Measurements from ENCODE around the gene CDK10. TPM values are rescaled to one million over a fixed set of nuclear protein-coding genes. Genes with fewer than 3 reads are reported as not detected.

Gene CDK10
- total RNA-seq, result 18.8 and 19.5 TPM in 2 replicates

GRCh38 chr16:89686520-89687091 lies at the start of gene CDK10:
TSS of gene CDK10 (plus strand) at chr16:89686689. CDS start at chr16:89686711, 22 bp downstream.

GRCh38 chr16:89657442-89658220 lies 28.9 kb upstream of the CDK10 start, which contains the start of the genes CHMP1A and SPATA33:
TSS of gene CHMP1A (minus strand) at chr16:89657708. CDS start at chr16:89657588, 120 bp downstream.
TSS of gene SPATA33 (plus strand) at chr16:89657836. CDS start at chr16:89657912, 76 bp downstream.

DNA sequence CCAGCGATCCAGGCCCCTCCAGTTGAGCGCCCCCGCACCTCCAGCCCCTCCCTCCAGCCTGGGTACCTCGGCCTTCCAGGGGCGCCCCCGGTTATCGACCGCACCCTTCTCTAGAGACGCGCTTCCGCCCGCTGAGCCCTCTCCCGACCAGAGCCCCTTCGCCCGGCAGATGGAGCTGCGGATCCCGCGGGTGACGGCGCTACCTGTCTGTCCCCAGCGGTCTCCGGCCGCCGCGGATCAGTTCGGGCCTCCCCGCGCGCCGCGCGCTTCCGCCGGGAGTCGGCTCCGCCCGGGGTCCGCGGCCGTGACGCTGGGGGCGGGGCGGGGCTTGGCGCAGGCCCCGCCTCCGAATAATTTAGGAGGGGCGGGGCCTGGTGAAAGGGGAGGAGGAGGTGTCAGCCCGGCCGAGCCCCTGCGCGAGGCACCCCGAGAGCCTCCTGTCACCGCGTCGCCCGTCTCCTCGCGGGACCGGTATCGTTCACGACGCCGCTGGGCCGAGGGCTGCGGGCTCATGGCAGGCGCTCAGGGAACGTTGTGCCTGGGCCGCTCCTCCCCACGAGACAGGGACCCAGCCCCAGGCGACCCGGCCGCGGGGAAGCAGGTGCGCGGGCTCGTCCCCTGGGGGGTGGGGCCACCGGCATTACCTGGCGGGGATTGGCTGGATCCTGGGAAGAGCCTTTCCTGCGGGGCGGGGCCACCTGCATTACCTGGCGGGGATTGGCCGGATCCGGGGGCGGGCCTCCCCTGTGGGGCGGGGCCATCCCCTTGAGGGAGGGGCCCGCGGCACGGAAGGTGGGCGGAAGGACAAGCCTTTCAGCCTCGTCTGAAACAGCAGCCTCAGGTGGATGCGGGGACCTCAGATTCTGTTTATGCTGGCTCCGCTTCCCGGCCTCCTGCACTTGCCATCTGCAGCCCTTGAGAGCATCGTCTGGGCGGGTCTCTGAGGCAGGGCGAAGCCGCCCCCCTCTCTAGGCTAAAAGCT lies 15.2 kb downstream of the CDK10 start, which contains the start of gene SPATA2L:
Gene SPATA2L (minus strand): TSS at position 281 of the 982 bp plus-strand sequence. CDS start 473 bp downstream, outside the sequence.

GRCh38 chr16:89720813-89721545 lies 34.5 kb downstream of the CDK10 start, which contains the start of the genes VPS9D1 and ZNF276:
TSS of gene VPS9D1 (minus strand) at chr16:89720898. CDS start at chr16:89720861, 37 bp downstream.
TSS of gene ZNF276 (plus strand) at chr16:89721537. CDS start at chr16:89721641, 104 bp downstream.

Other genes starting within 250 kb of the CDK10 start
- 66.6 and 70.2 TPM in 2 replicates for gene ANKRD11, start 196.1 kb upstream of the CDK10 start, total RNA-seq
- gene SPG7, start 178.3 kb upstream of the CDK10 start, total RNA-seq, result 103 and 119 TPM in 2 replicates
- 9,810 and 13,759 TPM in 2 replicates for gene RPL13, start 126.0 kb upstream of the CDK10 start, total RNA-seq
- gene CPNE7, start 110.9 kb upstream of the CDK10 start, total RNA-seq, result 1.8 and 3.2 TPM in 2 replicates
- gene DPEP1, start 73.0 kb upstream of the CDK10 start, total RNA-seq, result 0.05 TPM in 1 of 2 replicates, not detected in the other
- gene CHMP1A, start 29.0 kb upstream of the CDK10 start, total RNA-seq, result 56.5 and 64.0 TPM in 2 replicates
- gene SPATA33, start 28.9 kb upstream of the CDK10 start, total RNA-seq, result 2.0 and 3.6 TPM in 2 replicates
- 11.0 and 11.7 TPM in 2 replicates for gene SPATA2L, start 15.0 kb downstream of the CDK10 start, total RNA-seq
- 7.3 and 10.5 TPM in 2 replicates for gene VPS9D1, start 34.2 kb downstream of the CDK10 start, total RNA-seq
- 14.7 and 19.5 TPM in 2 replicates for gene ZNF276, start 34.8 kb downstream of the CDK10 start, total RNA-seq
- gene FANCA, start 130.0 kb downstream of the CDK10 start, total RNA-seq, result 2.7 and 4.2 TPM in 2 replicates
- 2.3 and 4.4 TPM in 2 replicates for gene SPIRE2, start 141.8 kb downstream of the CDK10 start, total RNA-seq
- 143 and 146 TPM in 2 replicates for gene TCF25, start 186.9 kb downstream of the CDK10 start, total RNA-seq
- 4.4 and 6.1 TPM in 2 replicates for gene MC1R, start 232.2 kb downstream of the CDK10 start, total RNA-seq
- 63.9 and 72.3 TPM in 2 replicates for gene TUBB3, start 236.7 kb downstream of the CDK10 start, total RNA-seq